SK-MEL-5 (cell line): Measurements from ENCODE around the gene XG. TPM values are rescaled to one million over a fixed set of nuclear protein-coding genes. Genes with fewer than 3 reads are reported as not detected.

Source experiments
- DNase-seq: peaks from one replicate; pipeline ENCODE4 v3.0.0-alpha.2; 2016; ENCODE audit warnings: low read depth, low spot score
- in situ Hi-C: cut with HindIII; loops from 2 replicates; pipeline ENCODE4 v1.10.0; 2016; ENCODE audit warnings: low sequenced_read_pairs, high pct_unique_total_duplicates, low pct_unique_long_range_greater_than_20kb
- total RNA-seq: library from RNA; depleted of rRNA; stranded (reverse); fragments of >200 nt; shearing (Covaris generic); gene quantifications from 2 replicates; pipeline ENCODE4 v1.2.3, GENCODE V29; 2014; rRNA removed

Gene XG
- total RNA-seq, 1 experiment from 2014 or later = not detected

- DNase-seq = no peak
- in situ Hi-C loops = no loop called here
These were observed 77.1 kb downstream of the XG start for GRCh38 chrX:2828959-2829411.

DNA sequence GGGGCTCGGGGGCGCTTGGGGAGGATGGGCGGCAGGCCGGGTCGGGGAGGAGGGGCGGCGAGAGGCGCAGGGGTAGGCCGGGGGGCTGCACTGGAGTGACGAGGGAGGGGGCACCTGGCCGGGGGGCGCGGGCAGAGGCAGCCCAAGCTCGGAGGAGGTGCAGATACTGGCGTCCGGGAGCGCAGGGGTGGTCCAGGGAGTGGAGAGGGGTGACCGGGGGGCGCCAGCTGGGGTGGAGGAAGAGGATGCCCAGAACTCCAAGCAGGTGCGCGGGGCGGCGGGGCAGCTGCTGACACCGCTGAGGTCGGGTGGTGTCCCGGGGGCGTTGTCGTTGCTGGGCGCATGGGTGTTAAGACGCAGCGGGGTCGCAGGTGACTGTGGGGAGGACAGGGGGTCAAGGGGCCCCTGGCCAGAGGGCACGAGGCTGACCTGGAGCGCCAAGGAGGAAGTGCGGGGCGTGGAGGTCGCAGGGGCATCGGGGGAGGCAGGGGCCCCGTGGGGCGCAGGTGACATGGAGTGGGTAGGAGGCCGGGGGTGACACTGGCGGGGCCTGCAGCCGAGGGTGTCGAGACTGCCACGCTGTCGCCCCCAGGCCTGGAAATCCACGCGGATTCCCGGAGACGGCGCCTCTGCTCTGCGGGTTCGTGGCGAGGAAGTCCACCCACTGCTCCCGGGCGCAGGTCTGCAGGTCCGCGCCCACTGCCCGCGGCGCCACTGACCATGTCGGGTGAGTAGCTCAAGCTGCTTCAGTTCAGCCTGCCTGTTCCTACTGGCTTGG is 77.8 kb downstream of the XG start:
- DNase-seq = no peak
- in situ Hi-C loops = no loop called here

GRCh38 chrX:2831471-2832228 is 79.8 kb downstream of the XG start:
- DNase-seq = peak; percentile 95
- in situ Hi-C loops = no loop called here

- in situ Hi-C loops = no loop called here
- no peak for DNase-seq
These were observed 86.1 kb downstream of the XG start for GRCh38 chrX:2837961-2838360.

- in situ Hi-C loops = no loop called here
- DNase-seq = no peak
These were observed 89.1 kb downstream of the XG start for GRCh38 chrX:2840961-2841360.

DNA sequence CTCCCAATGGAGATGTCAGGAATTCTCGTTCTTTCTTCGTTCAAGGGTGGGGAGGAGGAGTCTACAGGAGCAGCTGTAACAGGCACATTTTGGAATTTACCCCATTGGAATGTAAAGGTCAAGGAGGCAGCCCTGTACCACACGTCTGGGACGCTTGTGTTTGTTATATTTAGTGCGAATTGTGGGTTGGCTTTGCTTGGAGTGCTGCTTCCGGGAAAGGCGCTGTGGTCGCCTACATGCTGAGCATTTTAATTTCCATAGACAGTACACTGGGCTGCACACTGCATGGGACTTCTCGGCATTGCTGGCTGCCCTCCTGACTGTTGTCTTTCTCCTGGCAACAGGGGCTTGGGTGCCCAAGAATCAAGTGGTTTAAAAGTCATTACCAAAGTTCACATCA is 89.7 kb downstream of the XG start:
- in situ Hi-C loops = no loop called here
- DNase-seq = no peak

- in situ Hi-C loops = no loop called here
- no peak for DNase-seq
These were observed 95.2 kb downstream of the XG start for GRCh38 chrX:2846992-2847391.

DNA sequence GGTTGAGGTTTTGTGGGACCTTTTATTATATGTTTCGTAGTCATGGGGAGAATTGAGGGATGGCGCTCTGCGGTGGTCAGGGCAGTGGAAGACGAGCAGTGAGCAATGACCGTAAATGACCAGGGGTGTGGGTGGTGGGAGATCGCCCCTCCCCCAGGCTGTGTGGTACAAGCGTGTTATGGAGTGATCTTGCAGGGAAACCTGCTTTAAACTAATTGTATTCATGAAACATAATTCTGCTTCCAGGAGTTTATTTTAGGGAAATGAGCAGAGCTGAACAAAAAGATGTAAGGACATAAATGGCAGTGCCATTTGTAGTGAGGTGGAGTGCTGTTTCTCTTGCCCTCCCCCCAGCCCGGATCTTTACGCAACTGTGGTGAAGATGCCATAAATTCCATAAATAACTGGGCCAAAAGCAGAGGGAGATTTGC is 97.0 kb downstream of the XG start:
- DNase-seq = peak; percentile 36
- in situ Hi-C loops = no loop called here

GRCh38 chrX:2854918-2855317 is 103.1 kb downstream of the XG start:
- in situ Hi-C loops = no loop called here

GRCh38 chrX:2855761-2856160 is 103.9 kb downstream of the XG start:
- in situ Hi-C loops = no loop called here
- DNase-seq = no peak

More at GRCh38 chrX:2854918-2855317, 103.1 kb downstream of the XG start:
- DNase-seq = no peak

DNA sequence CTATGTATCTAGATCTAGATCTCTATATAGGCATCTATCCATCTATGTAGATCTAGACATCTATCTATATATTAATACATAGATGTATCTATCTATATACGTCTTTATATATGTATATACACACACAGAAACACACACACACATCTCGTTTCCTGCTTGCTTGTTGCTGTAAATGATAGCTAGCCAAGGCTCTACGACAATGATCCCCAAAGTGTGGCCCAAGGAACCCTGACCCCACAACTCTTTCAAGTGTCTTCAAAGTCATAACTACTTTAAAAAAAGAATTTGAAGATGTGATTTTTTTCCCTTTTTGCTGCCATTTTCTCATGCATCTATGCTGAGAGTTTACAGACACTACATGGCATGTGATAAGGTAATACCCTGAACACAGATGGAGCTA is 105.7 kb downstream of the XG start:
- DNase-seq = no peak
- in situ Hi-C loops = no loop called here

GRCh38 chrX:2859197-2859797 is 107.5 kb downstream of the XG start:
- DNase-seq = no peak
- in situ Hi-C loops = no loop called here

GRCh38 chrX:2862404-2862803 is 110.6 kb downstream of the XG start:
- in situ Hi-C loops = no loop called here
- no peak for DNase-seq

- DNase-seq = no peak
- in situ Hi-C loops = no loop called here
These were observed 111.8 kb downstream of the XG start for GRCh38 chrX:2863646-2864045.

Other genes starting within 250 kb of the XG start
- gene CD99, start 60.7 kb upstream of the XG start, total RNA-seq = 158 and 164 TPM in 2 replicates
- gene GYG2, start 76.9 kb downstream of the XG start, total RNA-seq = 71.4 and 77.5 TPM in 2 replicates
- gene ARSD, start 177.3 kb downstream of the XG start, total RNA-seq = 24.9 and 27.9 TPM in 2 replicates